Measurements from ENCODE around the gene SLC39A10. TPM values are rescaled to one million over a fixed set of nuclear protein-coding genes. Genes with fewer than 3 reads are reported as not detected.

The SLC39A10 gene
- total and polyA plus RNA-seq, 4 donors: 5.7 to 28.4 (median 18.2) TPM

- H3K36me3 ChIP-seq (ENCODE audit: control insufficient read depth in 4 of 4, insufficient read depth in 4 of 4, low read length in 4 of 4): peaks cover 0 to 22% (median 8%) of the 10 kb centered on the region in 4 donors
- ATAC-seq (ENCODE audit: insufficient read depth, low FRiP score): no peak
Measured at GRCh38 chr2:195734931-195735330, 77.9 kb downstream of the SLC39A10 start.

GRCh38 chr2:195735347-195735746 is 78.3 kb downstream of the SLC39A10 start:
- no peak overlapping the region for H3K9ac ChIP-seq (ENCODE audit: insufficient read depth in 1 of 2, low read length in 2 of 2)
- peaks cover 0 to 18% (median 6%) of the 10 kb centered on the region in 4 donors for H3K36me3 ChIP-seq (ENCODE audit: control insufficient read depth in 4 of 4, insufficient read depth in 4 of 4, low read length in 4 of 4)
- no peak for TF ChIP-seq CTCF (IDR thresholded peaks at IDR 0.05; ENCODE audit: control extremely low read depth, extremely low read depth)
- no peak for ATAC-seq (ENCODE audit: insufficient read depth, low FRiP score)
- H3K9me3 ChIP-seq (ENCODE audit: control insufficient read depth in 4 of 4, insufficient read depth in 3 of 4, low read length in 3 of 4): no peaks in the 10 kb centered on the region
- H3K4me3 ChIP-seq: no peak overlapping the region
- no peak for DNase-seq
- H3K4me1 ChIP-seq (ENCODE audit: control insufficient read depth in 5 of 5, insufficient read depth in 5 of 5, low read length in 5 of 5): peaks cover 0 to 14% (median 3%) of the 10 kb centered on the region in 5 donors
- WGBS, 2 donors: 95 to 97% methylated on average over 1 of the region's 1 CpG
- no peak overlapping the region for H3K27ac ChIP-seq (ENCODE audit: low read depth in 1 of 2, low read length in 1 of 2)
- H3K27me3 ChIP-seq (ENCODE audit: control insufficient read depth in 3 of 3, insufficient read depth in 3 of 3, low read length in 2 of 3): no peaks in the 10 kb centered on the region

More at GRCh38 chr2:195734931-195735330, 77.9 kb downstream of the SLC39A10 start:
- Histone ChIP-seq H3K9ac (ENCODE audit: insufficient read depth in 1 of 2, low read length in 2 of 2) (no peak overlapping the region), H3K27ac (ENCODE audit: low read depth in 1 of 2, low read length in 1 of 2) (no peak overlapping the region), H3K27me3 (ENCODE audit: control insufficient read depth in 3 of 3, insufficient read depth in 3 of 3, low read length in 2 of 3) (no peaks in the 10 kb centered on the region), H3K9me3 (ENCODE audit: control insufficient read depth in 4 of 4, insufficient read depth in 3 of 4, low read length in 3 of 4) (no peaks in the 10 kb centered on the region), H3K4me1 (ENCODE audit: control insufficient read depth in 5 of 5, insufficient read depth in 5 of 5, low read length in 5 of 5) (peaks cover 0 to 14% (median 3%) of the 10 kb centered on the region in 5 donors), H3K4me3 (no peak overlapping the region)
- peak in 1 of 3 donors; percentile 2 for DNase-seq
- no peak for TF ChIP-seq CTCF (IDR thresholded peaks at IDR 0.05; ENCODE audit: control extremely low read depth, extremely low read depth)
- 94 to 95% methylated on average over 2 of the region's 2 CpGs for WGBS, 2 donors

- no peak overlapping the region for H3K27ac ChIP-seq (ENCODE audit: low read depth in 1 of 2, low read length in 1 of 2)
- H3K27me3 ChIP-seq (ENCODE audit: control insufficient read depth in 3 of 3, insufficient read depth in 3 of 3, low read length in 2 of 3): no peaks in the 10 kb centered on the region
- H3K4me3 ChIP-seq: no peak overlapping the region
- DNase-seq: peak; percentile 16 to 78 (median 71)
- TF ChIP-seq CTCF (IDR thresholded peaks at IDR 0.05; ENCODE audit: control extremely low read depth, extremely low read depth): no peak
- H3K4me1 ChIP-seq (ENCODE audit: control insufficient read depth in 5 of 5, insufficient read depth in 5 of 5, low read length in 5 of 5): peaks cover 0 to 14% (median 3%) of the 10 kb centered on the region in 5 donors
- no peak overlapping the region for H3K9ac ChIP-seq (ENCODE audit: insufficient read depth in 1 of 2, low read length in 2 of 2)
- no peak for ATAC-seq (ENCODE audit: insufficient read depth, low FRiP score)
- 87 to 89% methylated on average over 5 of the region's 5 CpGs for WGBS, 2 donors
- H3K36me3 ChIP-seq (ENCODE audit: control insufficient read depth in 4 of 4, insufficient read depth in 4 of 4, low read length in 4 of 4): peaks cover 0 to 11% (median 3%) of the 10 kb centered on the region in 4 donors
- H3K9me3 ChIP-seq (ENCODE audit: control insufficient read depth in 4 of 4, insufficient read depth in 3 of 4, low read length in 3 of 4): no peaks in the 10 kb centered on the region
Measured at GRCh38 chr2:195737511-195738325, 80.7 kb downstream of the SLC39A10 start.
